Activated CD4-positive, alpha-beta T cell treated with anti-CD3 and anti-CD28 coated beads for 4 hours (primary cell): ENCODE measurements around the gene MGAT5.

Experiments
- DNase-seq, 2 donors: peaks; one replicate each; pipeline ENCODE4 v3.0.0-alpha.2; 2020

Gene MGAT5

GRCh38 chr2:134253804-134254203 is at the start of gene MGAT5:
MGAT5 (plus strand) TSS chr2:134254072; CDS start chr2:134254404, 332 bp downstream.
- no peak for DNase-seq

DNA sequence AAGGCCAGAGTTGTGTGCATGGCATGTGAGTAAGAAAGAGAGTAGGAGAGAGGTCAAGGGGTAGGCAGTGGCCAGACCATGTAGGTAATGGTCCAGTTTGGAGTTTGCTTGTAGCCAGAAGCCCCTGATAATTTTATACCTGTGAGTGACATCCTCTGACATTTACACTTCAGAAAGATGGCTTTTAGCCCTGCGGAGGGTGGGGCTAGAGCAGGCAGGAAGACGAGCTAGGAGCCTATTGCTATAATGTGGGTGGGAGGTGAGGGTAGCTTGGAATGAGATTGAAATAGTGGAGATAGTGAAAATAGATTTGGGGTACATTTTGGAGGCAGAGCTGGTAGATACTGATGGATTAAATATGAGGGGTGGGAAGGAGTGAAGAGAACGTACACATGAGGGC is 48.8 kb upstream of the MGAT5 start:
- no peak for DNase-seq

DNA sequence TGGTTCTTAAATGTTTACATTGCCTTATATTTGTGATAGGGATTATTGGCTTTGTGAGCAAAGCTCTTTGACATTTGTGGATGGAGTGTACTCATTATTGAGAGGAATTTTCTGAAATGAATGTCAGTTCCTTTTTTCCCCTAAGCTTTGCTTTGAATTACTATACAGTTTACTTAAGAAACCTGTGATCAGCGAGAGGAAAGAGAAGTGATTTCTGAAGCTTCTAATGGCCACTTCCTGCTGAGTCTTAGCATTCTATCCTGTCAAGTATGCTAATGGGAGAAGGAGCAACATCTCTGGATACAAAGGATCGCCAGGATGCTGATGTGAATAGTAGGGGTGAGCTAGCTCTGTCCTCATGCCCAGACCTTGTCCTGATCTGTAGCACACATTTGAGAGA is 47.8 kb upstream of the MGAT5 start:
- DNase-seq: no peak

DNA sequence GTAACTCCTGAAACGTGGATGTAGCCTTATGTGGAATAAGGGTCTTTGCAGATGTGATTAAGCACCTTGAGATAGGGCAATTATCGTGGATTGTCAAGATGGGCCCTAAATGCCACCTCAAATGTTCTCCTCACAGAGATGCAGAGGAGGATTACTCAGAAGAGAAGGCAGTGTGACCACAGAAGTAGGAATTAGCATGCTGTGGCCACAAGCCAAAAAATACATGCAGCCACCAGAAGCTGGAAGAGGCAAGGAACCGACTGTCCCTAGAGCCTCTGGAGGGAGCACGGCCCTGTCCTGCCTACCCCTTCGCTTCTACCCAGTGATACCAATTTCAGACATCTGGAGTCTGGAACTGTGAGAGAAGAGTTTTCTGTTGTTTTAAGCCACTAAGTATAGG is 47.3 kb upstream of the MGAT5 start:
- DNase-seq: no peak

- peak; percentile 53 to 66 for DNase-seq
Observed at GRCh38 chr2:134207589-134208209, 46.2 kb upstream of the MGAT5 start.

DNA sequence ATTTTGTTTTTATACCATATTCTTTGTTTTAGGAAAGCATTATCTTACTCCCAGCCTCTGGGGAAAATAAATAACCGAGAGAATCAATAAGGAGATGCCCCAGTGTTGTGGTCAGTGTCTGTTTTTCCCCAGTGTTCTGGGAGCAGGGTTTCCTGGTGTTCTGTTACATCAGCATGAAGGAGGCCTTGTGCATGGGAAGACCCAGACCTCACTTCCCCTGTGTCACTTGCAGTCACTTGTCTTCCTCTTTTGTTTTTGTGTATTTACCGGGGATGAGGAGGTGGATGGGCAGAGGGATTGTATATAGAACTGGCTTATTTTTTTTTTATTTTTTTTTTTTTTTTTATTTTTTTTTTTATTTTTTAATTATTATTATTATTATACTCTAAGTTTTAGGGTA is 45.0 kb upstream of the MGAT5 start:
- no peak for DNase-seq

GRCh38 chr2:134212746-134213145 is 41.1 kb upstream of the MGAT5 start:
- no peak for DNase-seq

- DNase-seq: peak in 1 of 2 donors; percentile 42
Observed at GRCh38 chr2:134216152-134216829, 37.6 kb upstream of the MGAT5 start.

- peak in 1 of 2 donors; percentile 38 for DNase-seq
Observed at GRCh38 chr2:134217351-134217750, 36.5 kb upstream of the MGAT5 start.

DNA sequence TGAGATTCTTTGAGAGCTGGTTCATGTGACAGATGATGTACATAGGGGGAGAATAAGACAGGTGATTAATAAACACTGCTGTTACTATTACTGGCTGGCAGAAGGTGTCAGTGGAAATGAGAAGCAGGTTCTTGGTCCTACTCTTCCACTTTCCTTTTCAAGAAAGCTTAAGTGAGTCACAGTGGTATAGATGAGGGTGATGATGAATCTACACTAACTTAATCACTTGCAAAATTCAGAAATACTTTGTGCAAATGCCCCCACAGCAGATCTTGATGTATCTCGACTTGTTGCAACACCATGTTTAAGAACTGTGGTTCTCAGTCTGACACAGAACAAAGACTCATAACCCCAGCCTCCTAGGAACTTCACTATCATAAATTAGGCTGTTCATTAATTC is 35.9 kb upstream of the MGAT5 start:
- peak in 1 of 2 donors; percentile 42 for DNase-seq

- no peak for DNase-seq
Observed at GRCh38 chr2:134218414-134218813, 35.5 kb upstream of the MGAT5 start.

DNA sequence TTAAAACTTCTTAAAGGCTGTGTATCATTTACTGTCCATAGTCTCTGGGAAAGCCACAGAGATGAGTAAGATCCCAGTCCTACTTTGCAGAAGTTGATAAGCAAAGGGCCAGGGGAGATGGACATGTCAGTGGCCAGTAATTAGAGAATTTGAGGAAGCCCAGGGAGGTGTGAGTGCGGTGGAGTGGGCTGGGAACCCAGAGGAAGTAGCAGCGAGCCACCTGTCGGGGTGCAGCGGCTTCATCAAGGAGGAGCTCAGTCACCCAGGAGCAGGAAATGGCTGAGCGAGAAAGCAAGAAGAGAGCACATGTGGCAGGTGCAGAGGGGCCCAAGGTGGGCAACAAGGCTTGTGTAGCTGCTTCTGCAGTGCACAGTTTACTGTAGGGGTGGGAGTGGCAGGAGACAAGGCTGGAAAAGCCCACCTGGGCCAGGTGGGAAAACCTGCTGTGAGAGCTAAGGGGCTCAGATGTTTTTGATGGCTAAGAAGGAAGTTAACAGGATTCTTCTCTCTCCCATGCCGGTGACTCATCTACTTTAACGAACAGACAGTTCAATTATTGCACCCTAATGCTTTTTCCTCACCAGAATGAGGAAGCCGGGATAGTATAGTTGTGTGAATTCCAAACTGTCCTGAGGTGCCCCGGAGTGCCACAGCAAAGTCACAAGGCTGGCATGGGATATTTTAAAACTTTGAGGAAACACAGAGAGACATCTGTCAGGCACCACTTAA is 34.8 kb upstream of the MGAT5 start:
- DNase-seq: peak; percentile 30 to 37

DNA sequence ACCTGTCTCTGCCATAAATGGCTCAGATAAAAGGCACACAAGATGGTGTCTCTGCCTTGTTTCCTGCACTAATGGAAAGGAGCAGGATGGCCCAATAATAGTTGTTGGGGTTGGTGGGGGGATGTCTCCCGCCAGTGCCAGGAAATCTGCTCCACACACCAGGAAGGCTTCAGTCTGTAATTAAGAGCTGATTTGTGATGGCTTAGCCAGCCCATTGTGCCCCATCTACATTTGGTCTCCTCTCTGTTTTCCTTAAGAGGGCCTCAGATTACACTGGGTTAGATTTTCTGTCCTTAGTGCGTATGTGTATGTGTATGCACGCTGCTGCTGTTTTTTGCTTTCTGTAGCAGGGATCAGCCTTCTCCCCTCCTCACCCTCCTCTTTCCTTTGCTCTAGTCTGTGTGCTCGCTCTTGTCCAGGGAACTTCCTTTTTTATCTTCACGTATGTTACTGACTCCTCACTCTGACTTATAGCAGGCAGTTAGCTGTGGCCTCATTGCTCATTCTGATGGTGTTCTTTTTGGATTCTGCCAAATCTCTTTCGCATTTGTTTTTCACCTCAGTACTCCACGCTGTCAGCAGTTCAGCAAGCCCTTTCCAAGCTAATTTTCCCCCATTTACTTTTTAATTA is 33.4 kb upstream of the MGAT5 start:
- DNase-seq: no peak

DNA sequence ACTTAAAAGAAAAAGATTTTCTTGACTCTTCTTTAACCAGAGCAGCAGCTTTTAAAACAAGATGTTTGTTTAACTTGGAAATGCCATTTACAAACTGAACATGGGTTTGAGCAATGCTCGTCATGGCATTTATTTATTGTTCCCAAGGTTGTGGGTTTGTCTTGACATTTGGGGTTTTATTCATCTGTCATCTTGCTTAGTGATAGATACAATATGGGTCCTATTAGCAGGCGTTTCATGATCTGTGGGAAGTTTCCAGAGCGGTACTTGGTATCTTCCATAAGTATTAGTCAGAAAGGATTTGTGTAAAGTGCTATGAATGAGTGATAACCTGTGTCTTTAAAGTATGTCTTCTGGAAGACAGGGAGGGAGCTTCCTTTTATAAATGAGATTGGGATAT is 29.9 kb upstream of the MGAT5 start:
- no peak for DNase-seq

GRCh38 chr2:134225173-134225572 is 28.7 kb upstream of the MGAT5 start:
- DNase-seq: no peak

DNA sequence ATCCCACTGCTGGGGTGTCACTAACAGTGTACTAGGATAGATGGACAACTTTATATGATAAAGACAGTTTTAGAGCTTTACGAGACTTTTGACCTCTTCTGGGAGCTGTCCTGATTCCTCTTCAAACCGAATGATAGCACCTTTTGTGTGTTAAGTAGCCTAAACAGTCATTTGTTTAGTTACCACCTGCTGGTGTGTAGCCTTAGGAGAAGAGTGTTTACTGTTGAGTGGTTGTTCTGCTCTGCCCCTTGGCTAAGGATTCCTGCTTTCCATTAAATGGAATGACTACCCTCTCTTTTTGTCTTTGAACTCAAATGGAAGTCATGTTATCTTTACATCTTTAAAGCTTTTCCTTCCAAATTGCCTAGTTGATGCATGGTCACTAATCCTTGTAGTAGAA is 28.0 kb upstream of the MGAT5 start:
- no peak for DNase-seq

DNA sequence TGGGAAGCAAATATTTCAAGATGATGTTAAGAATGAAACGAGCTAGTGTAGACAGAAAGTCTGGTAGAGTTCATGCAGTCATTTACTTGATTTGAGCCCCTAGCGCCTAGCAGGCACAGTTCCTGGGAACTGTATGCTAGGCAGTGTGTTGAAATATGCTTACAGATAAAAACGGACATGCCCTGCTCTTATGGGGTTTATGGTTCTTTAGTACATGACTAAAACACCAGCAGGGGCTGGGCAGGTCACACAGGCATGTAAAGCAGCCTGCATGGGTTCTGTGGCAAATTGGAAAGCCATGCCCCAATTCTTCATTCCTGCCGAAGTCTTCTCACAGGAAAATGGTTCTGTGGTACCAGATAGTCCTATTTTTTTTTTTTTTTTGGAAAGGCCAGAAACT is 27.3 kb upstream of the MGAT5 start:
- DNase-seq: no peak

- DNase-seq: no peak
Observed at GRCh38 chr2:134227666-134228065, 26.2 kb upstream of the MGAT5 start.

DNA sequence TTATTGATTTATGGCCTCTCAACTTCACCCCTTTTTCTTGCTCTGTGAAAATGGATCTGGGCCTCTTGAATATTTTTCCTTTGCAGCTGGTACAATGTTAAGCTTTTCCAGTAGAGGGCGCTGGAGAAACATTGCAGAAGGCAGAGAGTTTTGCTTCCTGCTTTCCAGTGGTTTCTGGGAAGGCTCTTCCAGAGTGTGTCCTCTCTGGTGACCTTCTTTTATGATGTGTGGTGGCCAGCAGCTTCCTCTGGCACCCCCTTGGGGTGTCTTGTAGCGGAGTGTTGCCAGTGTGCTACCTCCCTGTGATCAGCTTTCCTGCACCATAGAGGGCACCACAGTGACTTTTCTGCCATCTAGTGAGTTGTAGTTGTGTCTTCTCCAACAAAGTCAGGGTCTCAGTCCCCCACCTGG is 25.4 kb upstream of the MGAT5 start:
- no peak for DNase-seq

GRCh38 chr2:134229540-134229939 is 24.3 kb upstream of the MGAT5 start:
- no peak for DNase-seq

DNA sequence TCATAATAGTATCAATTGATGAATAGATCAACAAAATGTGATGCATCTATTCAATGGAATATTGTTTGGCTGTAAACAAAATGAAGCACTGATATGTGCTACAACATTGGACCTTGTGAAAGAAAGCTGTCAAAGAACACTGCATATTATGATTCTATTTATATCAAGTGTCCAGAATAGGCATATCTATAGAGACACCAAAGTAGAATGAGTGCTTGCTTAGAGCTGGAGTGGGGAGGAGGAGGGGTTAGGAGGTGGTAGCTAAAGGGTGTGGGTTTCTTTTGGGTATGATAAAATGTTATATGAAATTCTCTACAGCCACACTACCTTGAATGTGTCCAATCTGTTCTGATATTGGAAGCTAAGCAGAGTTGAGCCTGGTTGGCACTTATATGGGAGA is 23.0 kb upstream of the MGAT5 start:
- no peak for DNase-seq

DNA sequence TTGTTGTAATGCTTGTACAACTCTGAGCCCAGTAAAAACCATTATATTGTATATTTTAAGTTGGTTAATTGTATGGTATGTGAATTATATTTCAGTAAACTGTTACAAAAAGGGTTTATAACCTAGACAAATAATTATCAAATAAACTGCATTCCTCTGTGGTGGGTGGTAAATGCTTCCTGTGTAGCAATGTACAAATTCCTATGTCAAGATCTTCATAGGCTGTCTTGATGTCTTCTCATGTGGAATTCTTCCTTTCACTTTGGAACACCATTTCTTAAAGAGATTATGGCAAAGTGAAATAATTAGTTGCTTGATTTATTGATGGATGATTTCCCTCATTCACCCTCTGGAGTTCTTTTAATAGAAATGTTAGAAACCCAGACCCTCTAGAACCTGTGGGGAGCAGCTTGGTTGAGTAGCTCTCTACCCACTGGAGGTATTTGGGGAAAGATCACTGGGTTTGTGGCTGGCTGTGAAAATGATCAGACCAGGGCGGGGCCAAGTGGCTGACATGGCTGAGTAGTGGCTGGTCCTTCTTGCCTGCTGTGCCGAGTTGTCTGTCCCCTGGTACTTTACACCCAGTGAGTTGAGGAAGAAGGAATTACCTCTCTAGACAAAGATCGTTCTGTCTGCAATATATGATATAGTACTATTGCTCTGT is 22.4 kb upstream of the MGAT5 start:
- DNase-seq: no peak

DNA sequence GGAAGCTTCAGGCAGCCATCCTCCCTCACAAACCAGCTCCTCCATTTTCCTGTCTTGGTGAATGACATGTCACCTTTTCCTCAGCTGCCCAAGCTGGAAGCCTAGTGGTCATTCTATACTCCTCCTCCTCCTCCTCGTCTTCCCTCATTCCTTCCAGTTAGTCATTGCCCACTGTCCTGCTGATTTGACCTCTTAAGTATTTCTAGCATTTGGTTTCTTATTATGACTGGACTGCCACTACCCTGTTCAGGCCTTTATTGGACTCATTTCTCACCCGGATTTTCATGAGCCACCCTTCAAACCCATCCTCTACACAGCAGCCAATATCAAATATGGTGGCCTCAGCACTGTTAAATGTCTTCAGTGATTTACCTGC is 21.9 kb upstream of the MGAT5 start:
- no peak for DNase-seq
